ENCODE results near the gene OXER1.
"Not testable (repeated sequence)": the region's sequence is repeated elsewhere in the genome, so short reads cannot be mapped to it uniquely, and the experiment has no call there.

The OXER1 gene

GRCh38 chr2:42747422-42747821 lies 16.5 kb downstream of the OXER1 start:
- DNase-seq: no peak

- DNase-seq: no peak
Observed at GRCh38 chr2:42744545-42745082, 19.3 kb downstream of the OXER1 start.

DNA sequence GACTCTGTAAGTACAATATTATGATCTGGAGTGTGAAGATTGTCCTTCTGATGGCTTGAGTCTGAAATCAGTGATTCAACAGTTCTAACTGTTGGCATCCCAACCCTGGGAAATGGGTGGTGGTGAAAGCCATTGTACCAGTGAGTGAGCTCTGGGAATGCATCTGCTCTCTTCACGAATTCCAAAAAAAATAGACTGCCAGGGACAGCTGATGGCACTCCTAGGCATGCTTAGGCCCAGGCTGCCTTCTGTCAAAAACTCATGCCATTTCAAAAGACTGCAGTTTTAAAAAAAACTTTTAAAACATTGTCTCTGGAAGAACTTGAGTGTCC lies 20.3 kb downstream of the OXER1 start:
- no peak for DNase-seq

GRCh38 chr2:42742740-42743658 lies 20.9 kb downstream of the OXER1 start:
- DNase-seq: no peak

GRCh38 chr2:42741140-42741539 lies 22.8 kb downstream of the OXER1 start:
- DNase-seq: no peak

GRCh38 chr2:42736598-42737322 lies 27.2 kb downstream of the OXER1 start:
- DNase-seq: no peak

DNA sequence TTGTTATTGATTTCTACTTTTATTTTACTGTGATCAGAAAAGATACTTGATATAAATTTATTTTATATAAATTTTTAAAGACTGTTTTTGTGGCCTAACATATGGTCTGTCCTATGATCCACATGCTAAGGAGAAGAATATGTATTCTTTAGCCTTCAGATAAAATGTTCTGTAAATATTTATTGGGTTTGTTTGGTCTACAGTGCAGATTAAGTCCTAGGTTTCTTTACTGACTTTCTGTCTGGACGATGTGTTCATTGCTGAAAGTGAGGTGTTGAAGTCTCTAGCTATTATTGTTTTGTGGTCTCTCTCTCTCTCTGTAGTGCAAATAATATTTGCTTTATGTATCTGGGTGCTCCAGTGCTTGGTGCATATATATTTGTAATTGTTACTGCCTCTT lies 30.1 kb downstream of the OXER1 start:
- no peak for DNase-seq

GRCh38 chr2:42731316-42731715 lies 32.6 kb downstream of the OXER1 start:
- DNase-seq: not testable (repeated sequence)

DNA sequence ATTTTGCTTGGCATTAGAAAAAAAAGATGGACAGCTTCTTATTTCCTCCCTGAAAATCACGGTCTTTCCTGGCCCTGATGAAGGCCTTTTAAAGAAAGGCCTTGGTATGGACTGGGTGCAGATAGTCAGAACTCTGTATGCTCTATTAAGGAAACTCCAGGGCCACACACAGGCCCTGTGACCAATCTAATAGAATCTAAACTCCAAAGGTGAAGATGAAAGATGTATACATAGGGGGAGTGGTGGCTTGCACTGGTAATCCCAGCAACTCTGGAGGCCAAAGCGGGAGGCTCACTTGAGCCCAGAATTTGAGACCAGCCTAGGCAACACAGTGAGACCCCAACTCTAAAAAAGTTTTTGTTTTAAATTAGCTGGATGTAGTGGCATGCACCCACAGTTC lies 37.3 kb downstream of the OXER1 start:
- DNase-seq: no peak

DNA sequence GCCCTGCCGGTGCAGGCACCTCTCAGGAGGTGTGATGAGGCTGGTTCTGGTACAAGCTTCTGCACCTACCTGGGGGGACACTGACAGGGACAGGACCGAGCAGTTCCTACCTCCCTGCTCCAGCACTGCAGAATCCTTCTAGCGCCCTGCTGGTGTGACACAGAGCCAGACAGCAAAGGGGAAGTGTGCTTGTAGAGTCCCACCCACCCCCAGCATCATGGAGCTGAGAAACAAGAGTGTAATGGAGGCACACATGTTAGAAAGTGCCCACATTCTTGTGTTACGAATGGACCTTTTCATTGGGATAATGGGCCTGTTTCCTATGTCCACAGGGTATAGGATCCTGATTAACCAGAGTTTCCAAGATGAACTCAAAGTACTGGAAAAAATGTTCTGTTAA lies 38.3 kb downstream of the OXER1 start:
- DNase-seq: no peak

GRCh38 chr2:42724886-42725285 lies 39.0 kb downstream of the OXER1 start:
- no peak for DNase-seq

GRCh38 chr2:42723465-42723864 lies 40.5 kb downstream of the OXER1 start:
- DNase-seq: no peak

GRCh38 chr2:42722320-42723190 lies 41.4 kb downstream of the OXER1 start:
- peak in 1 of 2 donors; percentile 7 for DNase-seq

DNA sequence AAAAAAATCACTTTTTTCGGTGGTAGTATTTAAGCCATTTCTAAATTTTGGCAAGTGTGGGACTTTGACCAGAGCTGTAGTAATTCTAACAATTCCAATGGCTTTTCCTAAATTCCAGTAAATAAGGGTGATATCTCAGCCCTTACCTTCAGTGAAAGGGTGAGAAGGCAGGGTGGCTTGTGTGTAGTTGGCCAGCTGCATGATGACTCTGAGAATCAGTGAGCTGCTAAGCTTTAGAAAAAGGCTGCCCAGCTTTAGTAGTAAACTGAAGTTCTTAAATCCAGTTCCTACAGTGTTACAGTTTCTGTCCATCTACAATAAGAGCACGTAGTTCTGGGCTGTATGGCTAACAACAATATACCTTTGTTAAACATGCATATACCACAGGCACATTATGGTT lies 42.0 kb downstream of the OXER1 start:
- no peak for DNase-seq

GRCh38 chr2:42714686-42715085 lies 49.2 kb downstream of the OXER1 start:
- DNase-seq: no peak

DNA sequence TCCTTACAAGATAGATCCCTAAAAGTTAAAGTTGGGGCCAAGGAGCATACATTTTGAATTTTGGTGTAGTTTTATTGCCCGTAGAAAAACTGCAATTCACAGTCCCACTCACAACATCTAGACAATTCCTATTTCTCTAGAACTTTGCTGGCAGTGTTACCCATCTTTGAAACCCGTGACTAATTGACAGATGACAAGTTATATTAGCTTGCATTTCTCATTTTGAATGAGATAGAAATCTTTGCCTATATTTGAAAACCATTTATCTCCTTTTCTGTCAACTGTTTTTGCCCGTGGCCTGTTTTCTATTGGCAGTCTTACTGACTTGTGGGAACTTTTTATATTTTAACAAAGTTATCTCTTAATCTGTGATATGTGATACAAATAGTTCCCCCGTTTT lies 50.0 kb downstream of the OXER1 start:
- no peak for DNase-seq

GRCh38 chr2:42712934-42713333 lies 51.0 kb downstream of the OXER1 start:
- no peak for DNase-seq
